Measurements from ENCODE around the gene HSPD1.

Gene HSPD1

GRCh38 chr2:197499594-197500502, at the start of gene HSPD1, which contains the start of gene HSPE1:
HSPD1 (minus strand) TSS chr2:197499840; CDS start chr2:197498848, 992 bp downstream.
HSPE1 (plus strand) TSS chr2:197500379; CDS start chr2:197500437, 58 bp downstream.
- DNase-seq, result peak; percentile 99

- DNase-seq, result no peak
Observed at GRCh38 chr2:197548582-197548981, 48.9 kb upstream of the HSPD1 start.

GRCh38 chr2:197547163-197547900, 47.7 kb upstream of the HSPD1 start:
- no peak for DNase-seq

GRCh38 chr2:197543206-197543605, 43.6 kb upstream of the HSPD1 start:
- no peak for DNase-seq

GRCh38 chr2:197539734-197540133, 40.1 kb upstream of the HSPD1 start:
- no peak for DNase-seq

- DNase-seq, result no peak
Observed at GRCh38 chr2:197538412-197538811, 38.8 kb upstream of the HSPD1 start.

- DNase-seq, result no peak
Observed at GRCh38 chr2:197517150-197517549, 17.5 kb upstream of the HSPD1 start.

- peak in 1 of 2 experiments; percentile 37 for DNase-seq
Observed at GRCh38 chr2:197516393-197516761, 16.7 kb upstream of the HSPD1 start.

GRCh38 chr2:197515739-197516392, 16.2 kb upstream of the HSPD1 start, which contains the start of gene MOB4:
MOB4 (plus strand) TSS chr2:197516066; CDS start chr2:197516087, 21 bp downstream.
- peak; percentile 81 to 92 for DNase-seq

- peak in 1 of 2 experiments; percentile 48 for DNase-seq
Observed at GRCh38 chr2:197515315-197515738, 15.7 kb upstream of the HSPD1 start.

- no peak for DNase-seq
Observed at GRCh38 chr2:197514754-197515153, 15.1 kb upstream of the HSPD1 start.

- no peak for DNase-seq
Observed at GRCh38 chr2:197513915-197514314, 14.3 kb upstream of the HSPD1 start.

GRCh38 chr2:197506658-197507057, 7.0 kb upstream of the HSPD1 start:
- DNase-seq, result no peak

GRCh38 chr2:197504512-197504911, 4.9 kb upstream of the HSPD1 start:
- DNase-seq, result no peak

GRCh38 chr2:197504000-197504399, 4.4 kb upstream of the HSPD1 start:
- no peak for DNase-seq

- no peak for DNase-seq
Observed at GRCh38 chr2:197502685-197503084, 3.0 kb upstream of the HSPD1 start.

GRCh38 chr2:197502201-197502600, 2.6 kb upstream of the HSPD1 start:
- no peak for DNase-seq

- no peak for DNase-seq
Observed at GRCh38 chr2:197500503-197501131, 977 bp upstream of the HSPD1 start.

GRCh38 chr2:197498937-197499593, 575 bp downstream of the HSPD1 start:
- DNase-seq, result peak in 1 of 2 experiments; percentile 44

- no peak for DNase-seq
Observed at GRCh38 chr2:197498235-197498936, 1.3 kb downstream of the HSPD1 start.

GRCh38 chr2:197497326-197497725, 2.3 kb downstream of the HSPD1 start:
- no peak for DNase-seq
